Measurements from ENCODE around the gene HAVCR1.

Gene HAVCR1

DNA sequence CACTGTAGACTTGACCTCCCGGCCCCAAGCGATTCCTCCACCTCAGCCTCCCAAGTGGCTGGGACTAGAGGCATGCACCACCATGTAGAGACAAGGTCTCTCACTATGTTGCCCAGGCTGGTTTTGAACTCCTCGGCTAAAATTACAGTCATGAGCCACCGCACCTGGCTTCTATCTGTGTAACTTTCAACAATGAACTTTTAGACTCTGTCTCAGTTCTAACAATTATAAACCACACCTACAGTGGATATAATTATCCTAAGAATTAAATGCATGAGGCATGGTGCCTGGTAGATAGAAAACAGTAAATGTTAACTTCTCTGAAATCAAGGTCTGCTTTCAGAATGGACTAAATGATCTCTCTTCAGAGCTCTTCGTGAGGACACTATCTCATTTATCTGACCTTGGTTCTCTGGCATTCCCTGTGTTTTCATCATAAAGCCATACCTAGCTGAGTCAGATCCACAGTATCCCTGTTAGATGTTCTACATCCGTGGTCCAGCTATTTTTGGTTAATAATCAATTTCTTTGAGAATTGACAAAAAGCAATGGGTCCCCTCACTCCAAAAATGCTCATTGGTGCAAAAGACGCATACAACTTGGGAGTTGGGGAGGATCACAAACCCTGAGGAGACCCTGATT, 7.2 kb downstream of the HAVCR1 start:
- Histone ChIP-seq H3K36me3 (ENCODE audit: insufficient read depth, low read length) (no peaks in the 10 kb centered on the region), H4K20me1 (ENCODE audit: insufficient read depth, low read length, poor library complexity, severe bottlenecking) (no peaks in the 10 kb centered on the region), H2AFZ (ENCODE audit: low read length) (no peak overlapping the region), H3K4me1 (ENCODE audit: insufficient read depth, low read length, poor library complexity, severe bottlenecking) (no peaks in the 10 kb centered on the region), H3K4me2 (ENCODE audit: low read depth, low read length, poor library complexity, severe bottlenecking) (no peak overlapping the region), H3K9me3 (ENCODE audit: insufficient read depth, low read depth, low read length) (no peaks in the 10 kb centered on the region), H3K79me2 (ENCODE audit: insufficient read depth, low read length) (no peaks in the 10 kb centered on the region), H3F3A (ENCODE audit: low read depth) (no peaks in the 10 kb centered on the region), H3K9ac (ENCODE audit: low read depth, low read length, poor library complexity, severe bottlenecking) (no peak overlapping the region), H3K9me2 (replicated peaks; ENCODE audit: low read depth, low read length) (no peaks in the 10 kb centered on the region), H3K4me3 (ENCODE audit: low read length, poor library complexity, severe bottlenecking) (no peak overlapping the region), H3K27me3 (ENCODE audit: insufficient read depth, low read length, poor library complexity, severe bottlenecking) (no peaks in the 10 kb centered on the region)
- TF ChIP-seq EZH2phosphoT487 (IDR thresholded peaks at IDR 0.05; ENCODE audit: borderline replicate concordance) = no peak
- TF ChIP-seq, protein P1, sequence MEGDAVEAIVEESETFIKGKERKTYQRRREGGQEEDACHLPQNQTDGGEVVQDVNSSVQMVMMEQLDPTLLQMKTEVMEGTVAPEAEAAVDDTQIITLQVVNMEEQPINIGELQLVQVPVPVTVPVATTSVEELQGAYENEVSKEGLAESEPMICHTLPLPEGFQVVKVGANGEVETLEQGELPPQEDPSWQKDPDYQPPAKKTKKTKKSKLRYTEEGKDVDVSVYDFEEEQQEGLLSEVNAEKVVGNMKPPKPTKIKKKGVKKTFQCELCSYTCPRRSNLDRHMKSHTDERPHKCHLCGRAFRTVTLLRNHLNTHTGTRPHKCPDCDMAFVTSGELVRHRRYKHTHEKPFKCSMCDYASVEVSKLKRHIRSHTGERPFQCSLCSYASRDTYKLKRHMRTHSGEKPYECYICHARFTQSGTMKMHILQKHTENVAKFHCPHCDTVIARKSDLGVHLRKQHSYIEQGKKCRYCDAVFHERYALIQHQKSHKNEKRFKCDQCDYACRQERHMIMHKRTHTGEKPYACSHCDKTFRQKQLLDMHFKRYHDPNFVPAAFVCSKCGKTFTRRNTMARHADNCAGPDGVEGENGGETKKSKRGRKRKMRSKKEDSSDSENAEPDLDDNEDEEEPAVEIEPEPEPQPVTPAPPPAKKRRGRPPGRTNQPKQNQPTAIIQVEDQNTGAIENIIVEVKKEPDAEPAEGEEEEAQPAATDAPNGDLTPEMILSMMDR (conservative IDR thresholded peaks at IDR 0.05; ENCODE audit: low read length) = no peak

- no peak overlapping the region for H3K4me3 ChIP-seq (ENCODE audit: low read length, poor library complexity, severe bottlenecking)
- no peak overlapping the region for H3K9ac ChIP-seq (ENCODE audit: low read depth, low read length, poor library complexity, severe bottlenecking)
- H3K27me3 ChIP-seq (ENCODE audit: insufficient read depth, low read length, poor library complexity, severe bottlenecking) = no peaks in the 10 kb centered on the region
- H3F3A ChIP-seq (ENCODE audit: low read depth) = no peaks in the 10 kb centered on the region
- H2AFZ ChIP-seq (ENCODE audit: low read length) = no peak overlapping the region
- TF ChIP-seq EZH2phosphoT487 (IDR thresholded peaks at IDR 0.05; ENCODE audit: borderline replicate concordance) = no peak
- TF ChIP-seq, protein P1 (conservative IDR thresholded peaks at IDR 0.05; ENCODE audit: low read length) = no peak
- no peak overlapping the region for H3K4me2 ChIP-seq (ENCODE audit: low read depth, low read length, poor library complexity, severe bottlenecking)
- no peaks in the 10 kb centered on the region for H3K36me3 ChIP-seq (ENCODE audit: insufficient read depth, low read length)
- H3K9me2 ChIP-seq (replicated peaks; ENCODE audit: low read depth, low read length) = no peaks in the 10 kb centered on the region
- H4K20me1 ChIP-seq (ENCODE audit: insufficient read depth, low read length, poor library complexity, severe bottlenecking) = no peaks in the 10 kb centered on the region
- no peaks in the 10 kb centered on the region for H3K9me3 ChIP-seq (ENCODE audit: insufficient read depth, low read depth, low read length)
- H3K4me1 ChIP-seq (ENCODE audit: insufficient read depth, low read length, poor library complexity, severe bottlenecking) = no peaks in the 10 kb centered on the region
- H3K79me2 ChIP-seq (ENCODE audit: insufficient read depth, low read length) = no peaks in the 10 kb centered on the region
Observed at GRCh38 chr5:157050050-157050449, 8.9 kb downstream of the HAVCR1 start.

DNA sequence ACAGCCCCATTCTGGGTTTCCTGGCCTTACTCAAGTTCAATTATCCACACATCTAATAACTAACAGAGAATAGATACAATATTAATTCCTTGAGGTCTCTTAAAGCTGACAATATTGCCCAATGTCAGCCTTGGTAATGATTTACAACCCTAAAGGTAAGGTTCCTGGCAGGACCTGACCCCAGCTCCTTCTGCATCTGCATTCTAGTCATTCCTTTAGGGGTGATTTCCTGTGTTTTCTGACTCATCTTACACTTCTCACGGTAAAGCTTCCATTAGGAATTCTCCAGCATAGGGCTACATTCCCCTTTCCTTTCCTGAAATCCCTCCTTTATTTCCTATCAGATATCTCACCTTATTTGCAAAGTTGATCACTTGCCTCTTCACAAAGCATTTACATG, 9.3 kb downstream of the HAVCR1 start:
- no peaks in the 10 kb centered on the region for H3K79me2 ChIP-seq (ENCODE audit: insufficient read depth, low read length)
- H4K20me1 ChIP-seq (ENCODE audit: insufficient read depth, low read length, poor library complexity, severe bottlenecking) = no peaks in the 10 kb centered on the region
- H3K4me1 ChIP-seq (ENCODE audit: insufficient read depth, low read length, poor library complexity, severe bottlenecking) = no peaks in the 10 kb centered on the region
- H3K9me2 ChIP-seq (replicated peaks; ENCODE audit: low read depth, low read length) = no peaks in the 10 kb centered on the region
- no peak overlapping the region for H3K9ac ChIP-seq (ENCODE audit: low read depth, low read length, poor library complexity, severe bottlenecking)
- H3K9me3 ChIP-seq (ENCODE audit: insufficient read depth, low read depth, low read length) = no peaks in the 10 kb centered on the region
- H3F3A ChIP-seq (ENCODE audit: low read depth) = no peaks in the 10 kb centered on the region
- H3K36me3 ChIP-seq (ENCODE audit: insufficient read depth, low read length) = no peaks in the 10 kb centered on the region
- H3K4me2 ChIP-seq (ENCODE audit: low read depth, low read length, poor library complexity, severe bottlenecking) = no peak overlapping the region
- H3K27me3 ChIP-seq (ENCODE audit: insufficient read depth, low read length, poor library complexity, severe bottlenecking) = no peaks in the 10 kb centered on the region
- no peak overlapping the region for H3K4me3 ChIP-seq (ENCODE audit: low read length, poor library complexity, severe bottlenecking)
- TF ChIP-seq, protein P1 (conservative IDR thresholded peaks at IDR 0.05; ENCODE audit: low read length) = no peak
- TF ChIP-seq EZH2phosphoT487 (IDR thresholded peaks at IDR 0.05; ENCODE audit: borderline replicate concordance) = no peak
- H2AFZ ChIP-seq (ENCODE audit: low read length) = no peak overlapping the region

Data from Loucy (cell line).